Activated CD8-positive, alpha-beta T cell treated with anti-CD3 and anti-CD28 coated beads for 36 hours (primary cell): ENCODE measurements around the gene TUNAR. TPM values are rescaled to one million over a fixed set of nuclear protein-coding genes. Genes with fewer than 3 reads are reported as not detected.

Experiments used
- ATAC-seq: fragments of 200-7000 bp; cut with Tn5 transposase; one replicate; pipeline ENCODE4 v1.10.0; 2021; ENCODE audit warnings: mild to moderate bottlenecking, moderate library complexity
- CTCF ChIA-PET: fragments of 350-600 bp; sonication (Branson Sonifier 250); formaldehyde crosslinking; loops from one replicate; lab custom pipeline; 2021; ENCODE audit warnings: antibody characterized with exemption; lab: Charles Lee
- POLR2A ChIA-PET: fragments of 350-600 bp; sonication (Branson Sonifier 250); formaldehyde crosslinking; loops from one replicate; lab custom pipeline; 2021; ENCODE audit warnings: antibody characterized with exemption; lab: Charles Lee
- DNase-seq: peaks from one replicate; pipeline ENCODE4 v3.0.0-alpha.2; 2020
- H3K27ac Mint-ChIP-seq: one replicate; pipeline ENCODE4 v1.8.0; 2021; ENCODE audit warnings: mild to moderate bottlenecking, mixed read lengths
- H3K27me3 Mint-ChIP-seq: one replicate; pipeline ENCODE4 v1.8.0; 2021; ENCODE audit warnings: mixed read lengths
- H3K36me3 Mint-ChIP-seq: one replicate; pipeline ENCODE4 v1.8.0; 2021; ENCODE audit warnings: low read depth, mixed read lengths
- H3K4me1 Mint-ChIP-seq: one replicate; pipeline ENCODE4 v1.8.0; 2021; ENCODE audit warnings: low read depth, mixed read lengths
- H3K4me3 Mint-ChIP-seq: one replicate; pipeline ENCODE4 v1.8.0; 2021; ENCODE audit warnings: mild to moderate bottlenecking, moderate library complexity, mixed read lengths
- H3K9me3 Mint-ChIP-seq: one replicate; pipeline ENCODE4 v1.8.0; 2021; ENCODE audit warnings: mixed read lengths
- CTCF ChIP-seq: fragments of 200-600 bp; IDR thresholded peaks from one replicate; pipeline ENCODE4 v1.8.0; 2022; ENCODE audit warnings: antibody characterized with exemption, mild to moderate bottlenecking
- intact Hi-C: fragments of 100-400 bp; cut with micrococcal nuclease; formaldehyde crosslinking; loops from one replicate; pipeline ENCODE4 v1.10.0; 2022
- total RNA-seq, 2 experiments: library from RNA; stranded (reverse); gene quantifications; one replicate each; pipeline ENCODE4 v1.2.3, GENCODE V29; 2021

Gene TUNAR
- total RNA-seq, 2 experiments from 2014 or later, result not detected

- H3K27ac Mint-ChIP-seq, result no peak overlapping the region
- H3K4me3 Mint-ChIP-seq, result no peak overlapping the region
- H3K9me3 Mint-ChIP-seq, result no peaks in the 10 kb centered on the region
- DNase-seq, result no peak
- no peak for TF ChIP-seq CTCF
- intact Hi-C loops, result no loop called here
- ChIA-PET CTCF (no interaction called here), POLR2A (no interaction called here)
- no peak for ATAC-seq
- peaks cover 5% of the 10 kb centered on the region for H3K4me1 Mint-ChIP-seq
- H3K36me3 Mint-ChIP-seq, result no peaks in the 10 kb centered on the region
- H3K27me3 Mint-ChIP-seq, result peaks cover 16% of the 10 kb centered on the region
These were observed 45.2 kb upstream of the TUNAR start for GRCh38 chr14:95831468-95831867.

- no peak overlapping the region for H3K27ac Mint-ChIP-seq
- intact Hi-C loops, result no loop called here
- POLR2A ChIA-PET, result no interaction called here
- DNase-seq, result no peak
- TF ChIP-seq CTCF, result no peak
- peaks cover 5% of the 10 kb centered on the region for H3K4me1 Mint-ChIP-seq
- CTCF ChIA-PET, result no interaction called here
- peaks cover 16% of the 10 kb centered on the region for H3K27me3 Mint-ChIP-seq
- no peak overlapping the region for H3K4me3 Mint-ChIP-seq
- H3K36me3 Mint-ChIP-seq, result no peaks in the 10 kb centered on the region
- H3K9me3 Mint-ChIP-seq, result no peaks in the 10 kb centered on the region
- ATAC-seq, result no peak
These were observed 44.6 kb upstream of the TUNAR start for GRCh38 chr14:95832012-95832411.

GRCh38 chr14:95833429-95833828 is 43.2 kb upstream of the TUNAR start:
- no peak for ATAC-seq
- H3K27me3 Mint-ChIP-seq, result peaks cover 16% of the 10 kb centered on the region
- H3K9me3 Mint-ChIP-seq, result no peaks in the 10 kb centered on the region
- no peak for DNase-seq
- no peaks in the 10 kb centered on the region for H3K36me3 Mint-ChIP-seq
- no peak for TF ChIP-seq CTCF
- no peak overlapping the region for H3K27ac Mint-ChIP-seq
- intact Hi-C loops, result no loop called here
- H3K4me3 Mint-ChIP-seq, result no peak overlapping the region
- POLR2A ChIA-PET, result no interaction called here
- peaks cover 5% of the 10 kb centered on the region for H3K4me1 Mint-ChIP-seq
- CTCF ChIA-PET, result no interaction called here

GRCh38 chr14:95834496-95834895 is 42.1 kb upstream of the TUNAR start:
- Mint-ChIP-seq H3K4me1 (peaks cover 5% of the 10 kb centered on the region), H3K27me3 (peaks cover 14% of the 10 kb centered on the region), H3K9me3 (no peaks in the 10 kb centered on the region), H3K4me3 (no peak overlapping the region), H3K27ac (no peak overlapping the region), H3K36me3 (no peaks in the 10 kb centered on the region)
- no peak for TF ChIP-seq CTCF
- DNase-seq (no peak), ATAC-seq (no peak)
- ChIA-PET CTCF (no interaction called here), POLR2A (no interaction called here)
- intact Hi-C loops, result no loop called here

GRCh38 chr14:95835121-95835730 is 41.4 kb upstream of the TUNAR start:
- intact Hi-C loops, result no loop called here
- CTCF ChIA-PET, result no interaction called here
- no peak overlapping the region for H3K4me3 Mint-ChIP-seq
- DNase-seq (peak; percentile 54), ATAC-seq (peak; percentile 97)
- POLR2A ChIA-PET, result no interaction called here
- peaks cover 11% of the 10 kb centered on the region for H3K27me3 Mint-ChIP-seq
- peaks cover 5% of the 10 kb centered on the region for H3K4me1 Mint-ChIP-seq
- no peaks in the 10 kb centered on the region for H3K36me3 Mint-ChIP-seq
- no peak overlapping the region for H3K27ac Mint-ChIP-seq
- H3K9me3 Mint-ChIP-seq, result no peaks in the 10 kb centered on the region
- no peak for TF ChIP-seq CTCF
